Upper lobe of left lung (tissue), 4 donors: Measurements from ENCODE around the gene KAZN.

ENCODE experiments used
- EP300 ChIP-seq, 4 donors: sonication (generic); formaldehyde crosslinking; IDR thresholded peaks; one replicate each; pipeline ENCODE4 v1.5.1; 2017; ENCODE audit warnings: antibody characterized with exemption in 4 of 4, control low read depth in 2 of 4
- POLR2A ChIP-seq, 4 donors: fragments of 450-650 bp; IDR thresholded peaks; one replicate each; pipeline ENCODE4 v1.5.1; 2016 to 2017; ENCODE audit warnings: antibody characterized with exemption in 4 of 4, mild to moderate bottlenecking in 2 of 4
- POLR2AphosphoS5 ChIP-seq, 2 donors: sonication (generic); formaldehyde crosslinking; IDR thresholded peaks; one replicate each; pipeline ENCODE4 v1.5.1; 2017; ENCODE audit warnings: antibody characterized with exemption in 2 of 2
- TF ChIP-seq, protein P1 (sequence below), 6 experiments: fragments of 450-650 bp in 4 of 6; fragments of 200-600 bp in 2 of 6; sonication (generic) in 2 of 6; IDR thresholded peaks; one replicate each; pipeline ENCODE4 v1.5.1; 2016 to 2019; ENCODE audit warnings: antibody characterized with exemption in 6 of 6

DNA sequence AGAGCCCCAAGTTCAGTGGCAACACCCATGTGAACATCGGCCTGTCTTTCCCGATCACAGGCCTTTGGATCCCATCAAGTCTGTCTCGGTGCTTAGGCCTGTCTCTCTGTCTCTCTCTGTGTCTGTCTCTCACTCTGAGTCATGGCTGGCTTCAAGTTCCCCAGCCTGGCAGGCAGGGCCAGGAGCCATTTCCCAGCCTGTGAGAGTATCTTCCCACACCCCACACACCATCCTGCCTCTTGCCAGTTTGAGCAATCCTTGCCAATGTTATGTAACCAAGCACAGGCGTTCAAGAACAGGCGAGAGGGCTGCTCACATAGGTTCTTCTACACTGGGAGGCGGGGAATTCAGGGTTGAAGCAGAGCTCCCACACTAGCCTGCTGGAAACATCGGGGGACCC, 485.1 kb downstream of the KAZN start:
- TF ChIP-seq POLR2AphosphoS5 (IDR thresholded peaks at IDR 0.05) (no peak), POLR2A (IDR thresholded peaks at IDR 0.05) (no peak), EP300 (IDR thresholded peaks at IDR 0.05) (no peak)
- TF ChIP-seq, protein P1, sequence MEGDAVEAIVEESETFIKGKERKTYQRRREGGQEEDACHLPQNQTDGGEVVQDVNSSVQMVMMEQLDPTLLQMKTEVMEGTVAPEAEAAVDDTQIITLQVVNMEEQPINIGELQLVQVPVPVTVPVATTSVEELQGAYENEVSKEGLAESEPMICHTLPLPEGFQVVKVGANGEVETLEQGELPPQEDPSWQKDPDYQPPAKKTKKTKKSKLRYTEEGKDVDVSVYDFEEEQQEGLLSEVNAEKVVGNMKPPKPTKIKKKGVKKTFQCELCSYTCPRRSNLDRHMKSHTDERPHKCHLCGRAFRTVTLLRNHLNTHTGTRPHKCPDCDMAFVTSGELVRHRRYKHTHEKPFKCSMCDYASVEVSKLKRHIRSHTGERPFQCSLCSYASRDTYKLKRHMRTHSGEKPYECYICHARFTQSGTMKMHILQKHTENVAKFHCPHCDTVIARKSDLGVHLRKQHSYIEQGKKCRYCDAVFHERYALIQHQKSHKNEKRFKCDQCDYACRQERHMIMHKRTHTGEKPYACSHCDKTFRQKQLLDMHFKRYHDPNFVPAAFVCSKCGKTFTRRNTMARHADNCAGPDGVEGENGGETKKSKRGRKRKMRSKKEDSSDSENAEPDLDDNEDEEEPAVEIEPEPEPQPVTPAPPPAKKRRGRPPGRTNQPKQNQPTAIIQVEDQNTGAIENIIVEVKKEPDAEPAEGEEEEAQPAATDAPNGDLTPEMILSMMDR (IDR thresholded peaks at IDR 0.05) = no peak
